Endometrial microvascular endothelial cells (primary cell): ENCODE data around the gene NGEF. TPM values are rescaled to one million over a fixed set of nuclear protein-coding genes. Genes with fewer than 3 reads are reported as not detected.

ENCODE experiments used
- in situ Hi-C: cut with HindIII; loops from 2 replicates; pipeline ENCODE4 v1.10.0; 2017; ENCODE audit warnings: low sequenced_read_pairs, low pct_unique_long_range_greater_than_20kb; ENCODE audit errors: inconsistent ontology term
- total RNA-seq: library from RNA; depleted of rRNA; stranded (reverse); fragments of >200 nt; gene quantifications from one replicate; pipeline ENCODE4 v1.2.3, GENCODE V29; 2015; ENCODE audit errors: inconsistent ontology term

The NGEF gene
- total RNA-seq, 1 donor from 2014 or later, result 0.09 TPM

DNA sequence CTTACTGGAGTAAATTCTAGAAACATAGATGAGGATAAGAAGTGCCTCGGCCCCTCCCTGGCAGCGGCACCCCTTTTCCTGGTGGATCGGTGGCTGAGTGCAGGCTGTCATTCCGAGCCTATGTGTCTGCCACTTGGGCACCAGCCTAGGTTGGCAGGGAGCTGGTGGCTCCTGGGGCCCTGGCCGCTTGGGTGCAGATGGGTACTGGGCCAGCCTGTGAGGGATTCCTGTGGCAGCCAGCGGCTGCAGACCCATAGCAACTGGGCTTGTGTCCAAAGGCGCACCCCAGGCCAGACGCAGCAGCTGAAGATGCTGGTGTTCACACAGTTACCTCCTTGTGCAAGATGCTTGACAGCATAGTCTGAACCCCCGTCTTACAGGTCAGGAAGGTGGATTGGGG lies 140.2 kb downstream of the NGEF start:
- in situ Hi-C loops, result loop anchor here (25.0 kb wide), 2 partner anchors 139 to 364 kb away; partner anchors contain the start of gene NGEF

DNA sequence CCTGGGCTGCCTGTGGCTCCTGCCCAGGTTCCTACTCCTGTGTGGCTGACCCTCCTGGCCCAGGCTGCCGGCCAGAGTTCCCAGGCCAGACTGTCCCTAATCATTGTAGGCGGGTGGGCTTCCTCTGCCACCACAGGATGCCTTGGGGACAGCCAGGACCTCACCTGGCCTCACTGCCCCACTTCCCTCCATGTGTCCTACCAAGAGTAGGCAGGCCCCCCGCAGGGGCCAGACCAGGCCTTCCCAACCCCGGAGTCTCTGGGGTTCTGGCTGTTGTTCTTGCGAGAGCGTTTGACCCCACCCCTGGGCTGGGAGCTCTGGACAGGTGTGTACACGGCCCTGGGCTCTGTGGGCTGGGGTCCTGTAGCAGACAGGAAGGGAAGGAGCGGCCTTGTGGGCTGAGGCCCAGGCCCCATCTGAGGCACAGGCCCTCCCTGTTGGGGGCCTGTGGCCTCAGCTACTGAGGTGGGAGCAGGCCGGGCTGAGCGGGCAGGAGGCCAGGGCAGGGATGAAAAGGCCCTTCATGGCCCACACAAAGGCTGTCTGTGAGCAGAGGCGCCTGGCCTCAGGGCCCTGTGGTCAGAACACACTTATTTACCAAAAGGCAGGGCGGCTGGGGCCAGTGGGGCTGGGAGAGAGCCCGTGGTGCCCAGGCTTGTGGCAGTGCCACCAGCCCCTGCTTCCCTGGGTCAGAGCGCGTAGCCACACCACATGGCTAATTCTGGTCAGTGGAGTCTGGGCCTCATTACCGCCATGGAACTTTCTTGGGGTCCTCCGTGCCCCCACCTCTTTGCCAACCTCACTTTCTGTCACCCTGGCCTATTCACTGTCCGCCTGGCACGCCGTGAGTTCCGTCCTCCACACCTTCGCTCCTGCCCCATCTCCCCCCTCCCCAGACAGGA lies 141.0 kb downstream of the NGEF start:
- in situ Hi-C loops, result loop anchor here (25.0 kb wide), 2 partner anchors 140 to 365 kb away; partner anchors contain the start of gene NGEF

DNA sequence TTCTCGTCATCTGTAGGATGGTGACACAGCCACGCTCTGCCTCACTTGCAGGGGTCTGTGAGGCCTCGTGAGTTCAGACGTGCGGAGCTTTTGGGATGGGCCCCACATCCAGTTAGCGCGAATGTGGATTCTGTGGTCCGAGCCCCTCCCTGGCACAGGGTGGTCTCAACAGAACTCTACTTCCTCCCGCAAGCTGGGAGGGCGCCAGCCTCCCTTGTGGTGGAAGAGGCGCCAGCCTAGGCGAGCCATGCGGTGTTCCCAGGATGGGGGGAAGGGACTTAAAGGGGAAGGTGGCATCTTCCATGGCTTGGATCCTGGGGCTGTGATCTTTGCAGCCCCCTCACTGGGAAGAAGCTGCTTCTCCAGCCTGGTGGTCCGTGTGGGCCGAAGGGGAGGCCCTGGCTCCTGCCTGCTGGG lies 141.6 kb downstream of the NGEF start:
- in situ Hi-C loops, result loop anchor here (25.0 kb wide), 2 partner anchors 141 to 366 kb away; partner anchors contain the start of gene NGEF

DNA sequence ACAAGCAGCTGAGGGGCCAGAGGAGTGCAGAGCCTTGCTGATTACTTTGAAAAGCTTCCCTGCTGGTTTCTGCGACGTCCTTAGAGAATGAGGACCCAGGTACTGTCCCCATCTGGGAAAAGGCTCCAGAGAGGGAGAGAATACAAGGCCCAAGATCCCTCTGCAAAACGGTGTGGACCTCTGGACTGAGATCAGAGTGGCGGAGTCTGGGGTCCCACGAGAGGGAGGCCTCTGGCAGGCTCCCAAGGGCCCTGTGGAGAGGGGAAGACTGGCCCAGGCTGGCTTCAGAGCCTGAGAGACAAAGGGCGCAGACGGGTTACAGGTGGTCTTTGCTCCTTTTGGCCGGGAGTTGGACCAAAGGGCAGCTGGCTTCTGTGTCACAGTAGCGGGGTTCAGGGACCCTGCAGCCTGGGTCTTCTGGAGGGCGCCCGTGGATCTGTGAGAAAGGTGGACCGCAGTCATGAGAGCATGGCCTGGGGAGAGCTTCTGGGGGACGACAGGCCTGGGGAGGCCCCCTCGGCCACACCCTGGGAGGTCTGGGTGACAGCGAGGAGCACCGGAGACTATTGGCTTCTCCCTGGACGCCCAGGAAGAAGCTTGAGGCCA lies 142.2 kb downstream of the NGEF start:
- in situ Hi-C loops, result loop anchor here (25.0 kb wide), 2 partner anchors 141 to 366 kb away; partner anchors contain the start of gene NGEF

GRCh38 chr2:232870018-232870765 lies 142.9 kb downstream of the NGEF start, which contains the start of gene SNORC:
SNORC (plus strand) TSS chr2:232870264; CDS start chr2:232870342, 78 bp downstream.
- in situ Hi-C loops, result loop anchor here (25.0 kb wide), 2 partner anchors 142 to 367 kb away; partner anchors contain the start of gene NGEF

DNA sequence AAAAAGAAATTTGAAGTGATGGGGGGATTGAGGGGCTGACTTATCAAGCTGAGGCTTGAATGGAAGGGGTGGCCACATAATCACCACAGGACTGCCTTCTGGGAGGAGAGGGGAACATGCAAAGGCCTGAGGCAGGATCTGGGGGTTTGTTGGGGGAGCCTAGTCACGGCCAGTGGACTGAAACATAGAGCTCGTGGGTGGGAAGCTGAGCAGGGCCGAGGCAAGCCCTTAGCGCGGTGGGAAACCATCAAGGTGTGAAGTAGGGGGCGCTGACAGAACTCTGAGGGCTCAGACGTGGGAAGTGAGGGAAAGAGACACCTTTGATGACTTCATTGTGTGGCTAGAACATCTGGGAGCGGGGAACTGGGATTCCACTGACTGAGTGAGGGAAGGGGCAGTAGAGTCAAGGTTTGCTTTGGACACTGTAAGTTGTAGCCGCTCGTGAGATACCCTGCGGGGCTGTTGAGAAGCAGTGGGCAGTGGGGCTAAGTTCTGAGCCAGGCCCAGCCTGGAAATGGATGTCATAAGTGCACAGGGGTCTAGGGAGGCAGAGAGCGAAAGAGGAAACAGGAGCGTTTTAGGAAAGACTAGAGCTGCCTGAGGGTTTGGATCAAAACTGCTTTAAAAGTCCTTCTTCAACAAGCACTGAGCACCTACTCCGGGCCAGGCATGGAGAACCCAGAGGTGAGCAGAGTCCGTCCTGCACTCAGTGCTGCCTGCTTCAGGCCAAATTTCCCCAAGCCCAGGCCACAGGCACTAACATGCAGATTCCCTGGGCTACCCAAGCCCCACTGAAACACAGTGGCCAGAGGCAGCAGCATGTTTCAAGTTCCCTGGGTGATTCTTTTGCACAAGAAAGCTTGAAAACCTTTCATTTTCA lies 143.7 kb downstream of the NGEF start:
- in situ Hi-C loops, result loop anchor here (25.0 kb wide), 2 partner anchors 143 to 368 kb away; partner anchors contain the start of gene NGEF

DNA sequence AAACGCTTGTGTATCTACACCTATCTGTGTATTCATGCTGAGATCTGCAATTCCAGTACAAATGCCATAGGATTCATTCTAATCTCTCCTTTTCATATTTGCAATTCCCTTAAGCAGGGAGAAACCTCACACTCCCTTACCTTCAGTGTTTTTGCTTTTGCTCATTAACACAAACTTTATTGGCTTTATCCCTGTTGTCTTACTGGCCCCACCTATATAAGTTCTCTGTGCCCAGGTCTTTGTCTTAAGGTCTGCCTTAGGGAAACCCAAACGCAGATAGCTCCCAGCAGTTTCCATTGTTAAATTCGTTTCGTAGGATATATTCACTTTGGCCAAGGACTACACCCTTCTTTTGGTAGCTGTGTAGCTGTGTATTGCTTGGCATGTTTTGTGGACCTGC lies 147.0 kb downstream of the NGEF start:
- in situ Hi-C loops, result loop anchor here (25.0 kb wide), 2 partner anchors 146 to 371 kb away; partner anchors contain the start of gene NGEF

- in situ Hi-C loops, result loop anchor here (25.0 kb wide), 2 partner anchors 147 to 372 kb away; partner anchors contain the start of gene NGEF
These were observed 147.9 kb downstream of the NGEF start for GRCh38 chr2:232865165-232865564.

DNA sequence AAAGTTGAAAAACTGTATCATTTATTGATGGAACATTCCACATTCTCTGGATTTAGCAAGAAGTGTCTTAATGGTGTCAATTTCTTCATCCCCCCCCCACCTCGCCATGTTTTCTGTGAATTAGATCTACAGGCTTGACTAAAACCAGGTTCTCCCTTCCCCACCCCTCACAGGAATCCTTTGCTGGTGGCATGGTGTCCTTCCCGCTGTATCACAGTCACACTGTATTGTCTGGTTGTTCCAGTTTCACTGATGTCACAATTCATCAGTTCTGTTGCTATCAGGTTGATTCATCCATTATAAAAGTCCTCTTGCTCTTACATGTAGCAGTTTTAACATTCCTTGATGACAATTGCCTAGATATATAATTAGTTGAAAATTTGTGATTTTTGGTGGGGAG lies 149.1 kb downstream of the NGEF start:
- in situ Hi-C loops, result loop anchor here (25.0 kb wide), 2 partner anchors 148 to 373 kb away; partner anchors contain the start of gene NGEF

GRCh38 chr2:232861353-232861752 lies 151.7 kb downstream of the NGEF start:
- in situ Hi-C loops, result loop anchor here (25.0 kb wide), 2 partner anchors 151 to 376 kb away; partner anchors contain the start of gene NGEF

DNA sequence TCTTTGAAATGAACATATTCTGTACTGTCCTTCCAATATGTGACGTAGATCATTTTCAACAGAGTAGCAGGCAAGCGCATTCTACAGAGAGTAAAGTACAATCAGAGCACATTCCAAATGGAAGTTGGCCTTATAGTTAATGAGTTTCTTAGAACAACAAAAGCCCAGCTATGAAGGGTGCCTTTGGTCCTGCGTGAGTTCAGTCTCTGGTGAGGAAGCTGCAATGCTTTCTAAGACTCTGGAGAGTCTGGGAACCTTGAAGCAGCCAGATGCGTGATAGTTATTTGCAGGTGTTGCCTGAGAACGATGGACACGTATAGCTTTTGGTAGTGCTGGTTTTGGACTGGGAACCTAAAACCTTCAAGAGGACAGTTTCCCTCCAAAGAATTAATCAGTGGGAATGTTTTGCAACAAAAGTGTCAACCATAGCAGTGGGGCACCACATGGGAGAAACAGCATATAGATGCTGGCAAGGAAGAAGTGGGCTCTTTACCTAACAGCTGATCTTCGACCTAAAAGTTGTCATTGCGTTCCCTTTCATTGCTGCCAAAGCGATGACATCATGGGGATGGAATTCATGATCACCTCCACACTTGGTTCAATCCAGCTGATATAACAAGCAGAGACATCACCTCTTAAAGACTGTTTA lies 152.3 kb downstream of the NGEF start:
- in situ Hi-C loops, result loop anchor here (25.0 kb wide), 2 partner anchors 152 to 377 kb away; partner anchors contain the start of gene NGEF

GRCh38 chr2:232859385-232859916 lies 153.6 kb downstream of the NGEF start:
- in situ Hi-C loops, result loop anchor here (25.0 kb wide), 2 partner anchors 153 to 378 kb away; partner anchors contain the start of gene NGEF

DNA sequence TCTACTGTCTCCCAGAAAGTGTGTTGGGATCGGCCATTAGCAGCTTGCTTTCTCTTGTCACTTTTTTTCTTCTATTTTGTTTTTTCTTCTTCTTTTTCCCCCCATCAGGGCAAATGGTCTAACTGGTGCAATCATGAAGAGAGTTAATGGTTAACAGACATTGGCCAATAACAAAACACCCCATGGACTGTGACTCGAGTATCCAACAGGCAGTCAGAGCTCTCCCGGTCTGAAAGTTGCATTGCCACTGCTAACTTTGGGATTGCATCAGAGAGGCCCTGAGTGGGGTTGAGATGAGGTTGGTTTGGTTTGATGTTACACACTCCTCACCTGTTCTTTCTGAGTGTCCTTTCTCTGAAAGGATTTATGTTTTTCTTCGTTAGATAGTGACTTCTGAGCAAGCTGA lies 155.9 kb downstream of the NGEF start:
- in situ Hi-C loops, result loop anchor here (25.0 kb wide), 2 partner anchors 155 to 380 kb away; partner anchors contain the start of gene NGEF

GRCh38 chr2:232854082-232854481 lies 159.0 kb downstream of the NGEF start:
- in situ Hi-C loops, result loop anchor here (25.0 kb wide), 2 partner anchors 158 to 383 kb away; partner anchors contain the start of gene NGEF

DNA sequence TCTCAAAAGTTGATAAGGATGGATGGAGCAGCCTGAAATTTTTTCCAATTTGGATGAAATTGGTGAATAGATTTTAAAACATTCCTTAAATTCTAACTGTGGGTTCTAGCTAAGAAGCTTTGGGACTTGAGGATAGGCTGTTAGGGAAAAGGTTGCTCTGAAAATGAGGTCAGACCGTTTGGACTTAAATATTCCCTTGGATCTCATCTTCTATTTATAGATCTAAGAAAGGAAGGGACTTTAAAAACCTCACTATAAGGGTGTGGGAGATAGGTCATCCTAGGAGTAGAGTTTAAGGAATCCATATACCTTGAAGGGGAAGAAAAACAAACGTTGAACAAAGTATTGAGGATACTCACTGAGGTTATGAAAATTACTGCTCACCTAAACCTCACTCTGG lies 160.4 kb downstream of the NGEF start:
- in situ Hi-C loops, result loop anchor here (25.0 kb wide), 2 partner anchors 160 to 385 kb away; partner anchors contain the start of gene NGEF

- in situ Hi-C loops, result loop anchor here (25.0 kb wide), 2 partner anchors 160 to 385 kb away; partner anchors contain the start of gene NGEF
These were observed 161.0 kb downstream of the NGEF start for GRCh38 chr2:232852081-232852480.
